HG02588 (cell line): ENCODE data around the gene CCNQ.

ENCODE experiments used
- ATAC-seq: cut with Tn5 transposase; IDR thresholded peaks from one replicate; pipeline ENCODE4 v1.9.1; 2021; ENCODE audit warnings: mild to moderate bottlenecking, moderate library complexity; ENCODE audit not compliant: unreplicated experiment

CCNQ gene

GRCh38 chrX:153546386-153546785, 52.6 kb downstream of the CCNQ start:
- ATAC-seq = no peak

GRCh38 chrX:153544727-153545126, 54.2 kb downstream of the CCNQ start:
- ATAC-seq = no peak

- ATAC-seq = no peak
Measured at GRCh38 chrX:153539979-153540358, 59.0 kb downstream of the CCNQ start.

- peak; percentile 71 for ATAC-seq
Measured at GRCh38 chrX:153539171-153539978, 59.6 kb downstream of the CCNQ start.

GRCh38 chrX:153538424-153538823, 60.5 kb downstream of the CCNQ start:
- no peak for ATAC-seq
